Eye (tissue), 1 donor: Measurements from ENCODE around the gene TP53I13.

ENCODE experiments used
- DNase-seq: peaks from one replicate; pipeline ENCODE4 v3.0.0-alpha.2; 2015

Gene TP53I13

DNA sequence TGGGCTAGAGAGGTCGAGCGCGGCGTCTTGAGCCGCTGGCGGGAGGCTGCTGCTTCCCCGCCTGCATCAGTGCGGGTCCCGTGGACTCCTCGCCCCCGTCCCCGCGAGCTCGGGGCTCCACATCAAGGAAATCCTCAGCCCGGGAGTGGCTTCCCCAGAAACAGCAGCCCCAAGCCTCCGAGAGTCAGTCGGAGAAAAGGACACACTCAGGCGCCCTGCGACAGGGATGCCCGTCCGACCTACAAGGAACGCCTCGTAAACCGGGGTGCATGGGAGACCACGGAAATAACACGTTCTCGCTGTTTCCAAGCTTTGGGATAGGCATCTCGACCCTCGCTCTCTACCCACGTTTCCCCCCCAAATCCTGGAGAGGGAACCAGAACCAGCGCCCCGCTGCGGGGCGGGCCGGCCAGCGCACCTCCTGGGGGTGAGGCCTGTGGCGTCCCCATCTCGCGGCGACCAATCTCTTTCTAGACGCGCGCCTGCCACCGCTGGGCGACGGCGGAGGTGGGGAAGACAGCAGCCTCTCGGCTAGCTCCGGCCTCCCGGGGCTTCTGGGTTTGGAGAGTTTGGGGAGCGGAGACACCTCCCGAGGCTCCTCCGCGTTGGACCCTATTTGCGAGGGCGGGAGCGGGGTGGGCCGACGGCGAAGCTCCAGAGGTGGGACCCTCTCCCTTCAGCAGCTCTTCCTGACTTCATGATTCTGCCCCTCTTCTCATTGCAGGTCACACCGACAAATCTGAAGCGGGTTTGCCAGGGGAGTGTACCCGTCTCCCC lies 759 bp upstream of the TP53I13 start:
- peak; percentile 72 for DNase-seq

DNA sequence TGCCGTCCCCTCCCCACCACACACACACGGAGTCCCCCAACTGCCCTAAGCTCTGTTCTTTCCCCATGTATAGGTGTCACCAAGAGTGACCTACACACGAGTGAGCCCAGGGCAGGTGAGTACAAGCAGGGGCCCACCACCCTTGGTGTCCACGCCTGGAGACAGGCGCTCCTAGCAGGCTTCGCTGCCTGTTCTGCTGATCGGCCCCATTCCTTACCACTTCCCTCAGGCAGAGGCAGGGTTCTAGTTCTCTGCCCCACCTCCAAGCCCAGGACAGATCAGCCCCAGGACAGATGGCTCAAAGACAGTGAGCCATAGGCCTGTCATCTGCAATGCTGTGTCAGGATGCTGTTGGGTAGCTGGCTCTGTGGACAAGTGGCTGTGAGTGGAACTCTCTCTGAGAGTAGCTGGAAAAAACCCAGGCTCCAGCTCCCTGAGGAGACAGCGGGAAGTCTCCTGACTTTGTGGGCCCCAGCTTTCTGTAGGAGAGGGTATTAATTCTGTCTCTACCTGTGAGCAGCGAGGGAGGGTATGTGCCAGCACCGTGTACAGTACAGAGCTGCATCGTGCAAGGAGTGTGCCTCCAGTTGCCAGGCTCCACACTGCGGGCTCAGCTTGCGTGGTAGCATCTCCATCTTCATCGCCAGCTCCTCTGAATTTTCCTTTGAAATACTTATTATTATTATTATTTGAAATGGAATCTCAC lies 897 bp downstream of the TP53I13 start:
- peak; percentile 33 for DNase-seq

DNA sequence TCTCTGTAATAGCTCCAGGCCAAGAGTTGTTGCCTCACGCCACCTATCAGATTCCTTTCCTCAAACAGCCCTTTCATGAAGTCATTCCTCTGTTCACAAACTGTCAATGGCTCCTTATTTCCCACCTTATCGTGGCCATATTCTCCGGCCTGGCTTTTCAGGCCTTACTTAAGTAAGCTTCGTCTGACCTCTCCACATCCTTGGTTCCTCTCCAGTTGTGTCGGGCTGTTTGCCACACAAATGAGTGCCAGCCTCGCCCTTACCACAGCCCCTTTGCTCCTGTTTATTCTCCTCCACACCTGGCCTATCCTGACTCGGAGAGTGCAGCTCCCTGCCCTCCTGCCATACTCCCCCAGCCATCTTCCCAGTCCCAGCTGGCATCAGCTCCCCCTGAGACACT lies 2.0 kb downstream of the TP53I13 start:
- no peak for DNase-seq

DNA sequence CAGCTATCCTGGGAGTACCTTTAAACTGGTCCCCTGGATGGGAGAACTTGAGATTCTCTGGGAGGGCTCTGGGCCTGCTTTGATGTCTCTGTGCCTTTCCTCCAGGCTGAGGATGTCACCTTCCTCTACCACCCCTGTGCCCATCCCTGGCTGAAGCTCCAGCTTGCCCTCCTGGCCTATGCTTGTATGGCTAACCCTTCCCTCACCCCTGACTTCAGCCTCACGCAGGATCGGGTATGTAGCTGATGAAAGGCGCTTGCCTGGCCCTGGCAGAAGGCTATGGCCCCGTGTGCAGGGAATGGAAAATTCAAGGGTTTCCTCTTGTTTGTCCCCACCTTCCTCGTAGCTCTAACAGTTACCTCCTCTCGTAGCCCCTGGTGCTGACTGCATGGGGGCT lies 3.0 kb downstream of the TP53I13 start:
- no peak for DNase-seq

DNA sequence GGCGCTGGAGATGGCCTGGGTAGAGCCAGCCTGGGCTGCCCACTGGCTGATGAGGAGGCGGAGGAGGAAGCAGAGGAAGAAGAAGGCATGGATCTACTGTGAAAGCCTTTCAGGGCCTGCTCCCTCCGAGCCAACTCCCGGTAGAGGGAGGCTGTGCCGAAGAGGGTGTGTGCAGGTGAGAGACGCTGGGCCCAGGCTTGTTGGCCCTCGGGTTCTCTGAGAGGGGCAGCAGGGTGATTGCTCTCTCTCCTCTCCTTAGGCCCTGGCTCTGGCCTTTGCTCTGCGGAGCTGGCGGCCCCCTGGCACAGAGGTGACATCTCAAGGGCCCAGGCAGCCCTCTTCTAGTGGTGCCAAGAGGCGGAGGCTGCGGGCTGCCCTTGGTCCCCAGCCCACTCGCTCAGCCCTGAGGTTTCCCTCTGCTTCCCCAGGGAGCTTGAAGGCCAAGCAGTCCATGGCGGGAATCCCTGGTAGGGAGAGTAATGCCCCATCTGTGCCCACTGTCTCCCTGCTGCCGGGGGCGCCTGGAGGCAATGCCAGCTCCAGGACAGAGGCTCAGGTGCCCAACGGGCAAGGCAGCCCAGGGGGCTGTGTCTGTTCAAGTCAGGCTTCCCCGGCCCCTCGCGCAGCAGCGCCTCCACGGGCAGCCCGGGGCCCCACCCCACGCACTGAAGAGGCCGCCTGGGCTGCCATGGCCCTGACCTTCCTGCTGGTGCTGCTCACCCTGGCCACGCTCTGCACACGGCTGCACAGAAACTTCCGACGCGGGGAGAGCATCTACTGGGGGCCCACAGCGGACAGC lies 3.6 kb downstream of the TP53I13 start:
- no peak for DNase-seq

DNA sequence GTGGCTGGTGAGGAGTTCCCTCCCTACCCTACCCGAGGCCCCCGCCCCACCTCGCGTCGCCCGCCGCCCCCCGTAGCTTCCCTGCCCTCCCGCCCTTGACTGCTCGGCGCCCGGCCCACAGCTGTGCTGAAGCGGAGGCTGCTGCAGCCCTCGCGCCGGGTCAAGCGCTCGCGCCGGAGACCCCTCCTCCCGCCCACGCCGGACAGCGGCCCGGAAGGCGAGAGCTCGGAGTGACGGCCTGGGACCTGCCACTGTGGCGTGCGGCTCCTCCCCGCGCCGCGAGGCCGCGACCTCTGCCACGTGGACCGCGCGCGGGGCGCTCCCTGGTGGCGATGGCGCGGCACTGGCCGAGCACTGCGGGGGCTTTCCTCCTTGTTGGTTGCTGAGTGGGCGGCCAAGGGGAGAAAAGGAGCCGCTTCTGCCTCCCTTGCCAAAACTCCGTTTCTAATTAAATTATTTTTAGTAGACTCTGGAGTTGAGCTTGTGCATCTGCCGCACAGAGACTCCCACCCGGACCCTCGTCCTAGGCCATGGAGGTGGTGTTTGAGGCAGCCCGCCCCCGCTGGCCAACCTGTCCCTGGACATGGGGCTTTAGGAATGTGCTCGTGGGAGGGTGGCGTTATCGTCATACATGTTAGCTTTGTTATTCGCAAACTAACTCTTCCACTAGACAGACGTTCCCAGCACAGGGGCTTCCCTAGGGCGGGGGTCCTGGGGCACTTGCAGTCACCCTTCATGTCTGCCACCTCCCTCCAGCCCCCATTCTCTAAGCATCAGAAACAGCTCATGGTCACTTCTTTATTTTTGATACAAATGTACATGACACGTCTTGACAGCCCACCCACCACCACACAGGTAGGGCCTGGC lies 4.4 kb downstream of the TP53I13 start:
- DNase-seq: peak; percentile 79

DNA sequence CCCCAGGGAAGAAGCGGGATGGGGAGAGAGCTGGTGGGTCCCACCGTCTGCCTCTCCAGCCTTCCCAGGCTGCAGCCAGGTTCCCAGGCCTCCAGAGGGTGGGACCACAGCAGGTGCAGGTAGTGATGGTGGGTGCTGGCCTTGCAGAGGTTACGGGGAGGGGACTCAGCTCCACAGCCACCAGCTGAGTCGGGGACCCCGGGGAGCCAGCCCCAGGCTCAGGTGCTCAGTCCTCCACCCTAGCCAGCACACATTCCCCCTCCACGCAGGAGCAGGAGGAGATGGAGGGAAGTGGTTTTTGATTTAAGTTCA lies 5.0 kb downstream of the TP53I13 start:
- no peak for DNase-seq

DNA sequence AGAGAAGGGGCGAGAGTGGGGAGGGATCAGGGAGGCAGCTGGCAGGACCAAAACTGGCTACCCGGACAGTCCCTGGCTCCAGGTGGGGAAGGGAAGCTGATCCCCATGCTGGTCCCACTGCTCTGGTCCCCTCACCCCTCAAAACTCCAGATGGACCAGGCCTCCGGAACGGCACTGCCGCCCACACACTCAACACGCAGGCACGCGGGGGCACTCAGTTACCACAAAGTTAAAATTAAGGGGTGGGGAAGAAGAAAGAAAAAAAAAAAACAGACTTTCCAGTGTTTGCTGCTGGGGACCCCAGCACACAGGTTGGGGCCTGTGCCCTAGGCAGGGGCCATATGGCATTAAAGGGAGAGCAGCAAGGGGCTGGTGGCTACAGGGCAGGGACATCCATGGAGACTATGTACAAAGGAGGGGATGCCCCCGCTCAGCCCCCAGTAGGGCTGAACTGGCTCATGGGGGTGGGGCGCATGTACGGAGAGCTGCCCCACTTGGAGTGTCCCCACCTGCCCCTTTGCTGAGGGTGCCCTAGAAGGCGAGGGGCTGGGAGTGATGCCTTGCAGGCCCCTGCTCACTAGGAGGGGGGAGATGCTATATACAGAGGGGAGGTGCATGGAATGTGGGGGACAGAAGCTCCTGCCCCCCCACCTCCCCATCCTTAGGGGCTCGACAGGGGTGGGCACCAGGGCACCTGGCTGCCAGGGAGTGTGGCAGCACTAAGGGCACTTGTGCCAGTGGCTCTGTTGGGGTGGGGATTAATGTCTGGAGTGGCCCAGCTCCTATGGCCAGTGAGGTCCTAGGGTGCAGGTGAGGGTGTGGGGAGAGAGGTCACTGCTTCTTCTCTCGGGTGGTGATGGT lies 5.6 kb downstream of the TP53I13 start:
- DNase-seq: no peak

DNA sequence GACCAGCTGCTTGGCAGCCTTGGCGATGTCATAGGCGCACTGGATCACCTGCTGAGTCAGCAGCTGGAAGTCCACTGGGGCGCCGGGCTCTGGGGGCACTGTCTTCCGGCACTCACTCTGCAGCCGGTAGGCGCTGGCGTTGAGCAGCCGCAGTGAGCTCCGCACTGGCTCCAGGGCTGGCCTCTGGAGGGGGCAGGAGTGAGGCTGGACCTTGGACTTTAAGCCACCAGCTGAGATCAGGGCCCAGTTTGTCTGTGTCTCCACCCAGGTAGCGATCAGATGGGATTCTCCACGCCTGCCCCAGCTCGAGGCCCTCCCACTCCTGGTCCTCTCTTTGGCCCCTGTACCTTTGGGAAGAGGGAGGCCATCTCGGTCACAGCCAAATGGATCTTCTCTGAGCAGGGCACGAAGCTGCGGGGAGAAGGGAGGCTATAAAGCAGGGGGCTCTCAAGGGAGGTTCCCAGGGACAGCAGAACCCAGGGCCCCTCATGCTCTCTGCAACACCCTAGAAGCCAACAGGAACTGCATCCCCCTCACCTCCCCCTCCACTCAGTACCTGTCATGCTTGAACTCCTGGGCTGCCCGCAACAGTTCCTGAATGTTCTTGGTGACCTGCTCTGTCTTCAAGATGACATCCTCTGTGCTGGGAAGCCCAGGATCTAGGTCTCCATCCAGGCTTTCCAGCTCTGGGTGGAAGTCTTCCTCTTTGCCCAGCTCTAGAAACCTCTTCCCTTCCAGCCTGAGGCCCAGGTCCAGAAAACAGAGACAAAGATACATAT lies 6.4 kb downstream of the TP53I13 start:
- no peak for DNase-seq

DNA sequence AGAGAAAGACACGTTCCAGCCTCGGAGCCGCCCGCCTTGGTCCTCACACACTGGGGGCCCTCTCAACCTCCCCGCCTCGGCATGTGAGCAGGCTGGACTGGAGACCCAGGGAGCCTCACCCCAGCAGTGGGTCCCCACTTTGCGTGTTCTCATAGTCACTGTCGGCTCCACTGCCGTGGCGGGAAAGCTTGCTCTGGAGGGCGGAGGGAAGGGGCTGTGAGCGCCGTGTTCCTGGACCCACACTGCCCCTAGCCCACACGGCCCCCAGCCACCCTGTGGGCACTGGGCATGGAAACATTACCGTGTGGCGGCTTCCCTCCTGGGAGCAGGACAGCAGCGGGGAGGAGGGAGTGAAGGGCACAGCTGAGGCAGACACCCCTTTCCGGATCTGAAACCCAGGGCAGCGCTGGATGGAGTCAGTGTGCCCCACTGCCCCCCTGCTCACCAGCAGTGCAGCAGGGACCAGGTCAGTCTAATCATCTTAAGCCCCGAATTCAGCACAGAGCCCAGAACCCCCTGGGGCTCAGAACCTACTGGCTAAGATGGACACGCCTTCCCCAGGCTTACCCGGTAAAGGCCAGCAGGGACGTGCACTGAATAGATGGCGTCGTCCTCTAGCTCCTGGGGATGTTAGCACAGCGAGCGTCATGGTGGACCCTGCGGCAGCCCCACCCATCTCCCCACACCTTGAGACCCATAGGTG lies 7.2 kb downstream of the TP53I13 start:
- no peak for DNase-seq

DNA sequence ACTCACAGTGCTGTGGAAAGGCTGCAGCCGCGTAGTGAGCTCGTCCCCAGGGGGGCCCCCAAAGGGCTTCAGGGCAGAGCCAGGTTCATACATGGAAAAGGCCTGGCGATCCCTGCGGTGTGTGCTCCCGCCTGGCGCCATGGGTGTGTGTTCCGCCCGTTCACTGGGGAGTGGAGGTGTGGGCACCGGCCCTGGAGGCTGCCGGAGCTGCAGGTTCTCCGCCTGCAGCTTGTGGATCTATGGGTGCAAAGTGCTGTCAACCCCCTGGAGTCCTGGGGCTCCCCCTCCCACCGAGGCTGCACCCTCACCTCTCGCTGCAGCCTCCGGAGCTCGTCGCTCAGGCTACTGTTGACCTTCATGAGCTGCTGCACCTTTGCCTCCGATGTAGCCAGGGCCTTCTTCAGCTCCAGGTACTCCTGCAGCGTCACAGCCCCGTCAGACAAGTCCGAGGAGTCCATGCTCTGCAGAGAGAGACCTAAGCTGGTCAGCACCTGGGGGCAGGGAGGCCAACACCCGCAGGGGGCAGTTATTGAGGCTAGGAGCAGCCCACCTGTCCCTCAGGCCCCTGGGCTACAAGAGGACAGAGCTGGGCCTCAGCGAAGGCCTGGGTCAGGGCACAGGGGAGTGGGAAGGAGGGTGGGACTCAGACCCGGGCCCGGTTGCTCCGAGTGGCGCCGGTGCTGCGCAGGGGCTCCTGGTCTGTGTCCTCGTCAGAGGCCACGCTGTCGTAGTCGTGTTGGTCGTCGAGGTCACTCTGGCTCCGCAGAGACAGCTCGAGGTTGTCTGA lies 7.9 kb downstream of the TP53I13 start:
- no peak for DNase-seq

DNA sequence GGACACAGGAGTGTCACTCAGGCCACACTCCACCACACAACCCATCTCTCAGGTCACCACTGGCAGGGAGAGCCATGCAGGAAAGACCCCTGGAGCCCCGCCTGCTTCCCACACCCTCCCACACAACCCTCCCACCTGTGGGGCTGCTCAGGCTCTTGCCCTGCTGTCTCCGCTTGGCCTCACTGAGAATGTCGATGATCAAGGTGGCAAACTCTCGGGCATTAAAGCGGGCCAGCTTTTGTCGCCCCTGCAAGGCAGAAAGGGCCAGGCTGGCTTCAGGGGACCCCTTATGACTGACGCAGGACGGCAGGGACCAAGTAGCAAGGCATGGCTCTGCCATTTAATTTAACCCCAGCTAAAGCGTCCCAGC lies 8.5 kb downstream of the TP53I13 start:
- no peak for DNase-seq

DNA sequence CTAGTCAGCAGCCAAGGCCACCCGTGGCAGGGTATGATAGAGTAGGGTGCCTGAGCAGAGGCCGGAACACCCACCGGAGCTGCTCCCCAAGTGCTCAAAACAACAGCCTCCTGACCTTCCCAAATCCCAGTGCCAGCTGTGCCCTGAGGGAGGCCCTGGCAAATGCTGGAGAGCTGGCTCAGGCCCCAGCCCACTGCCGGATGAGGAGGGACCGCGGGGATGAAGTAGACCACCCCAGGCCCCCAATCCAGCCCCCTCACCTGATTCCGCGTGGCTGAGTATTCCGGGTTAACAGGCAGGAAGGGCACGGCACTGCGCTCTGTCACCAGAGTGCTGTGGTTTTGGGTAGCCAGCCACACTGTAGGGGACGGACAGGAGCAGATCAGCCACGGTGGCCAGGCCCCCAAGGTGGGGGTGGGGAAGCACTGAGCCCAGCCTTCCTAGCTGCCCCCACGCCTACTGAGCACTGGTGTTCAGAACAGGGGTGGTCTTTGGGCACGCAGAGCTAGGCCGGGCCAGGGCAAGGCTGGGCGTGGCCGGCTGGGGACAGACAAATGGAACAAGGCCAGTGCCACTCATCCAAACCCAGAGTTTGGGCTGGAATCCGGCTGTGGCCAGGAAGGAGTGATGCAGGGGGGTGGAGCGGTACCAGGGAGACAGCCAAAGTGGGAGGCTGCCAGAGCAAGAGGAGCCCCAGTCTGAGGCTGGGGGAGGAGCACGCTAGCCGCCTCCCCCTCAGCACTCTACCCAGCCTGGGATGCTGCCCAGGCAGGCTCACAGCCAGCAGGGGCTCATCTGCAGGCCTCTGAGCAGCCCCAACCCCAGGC lies 9.1 kb downstream of the TP53I13 start:
- no peak for DNase-seq

DNA sequence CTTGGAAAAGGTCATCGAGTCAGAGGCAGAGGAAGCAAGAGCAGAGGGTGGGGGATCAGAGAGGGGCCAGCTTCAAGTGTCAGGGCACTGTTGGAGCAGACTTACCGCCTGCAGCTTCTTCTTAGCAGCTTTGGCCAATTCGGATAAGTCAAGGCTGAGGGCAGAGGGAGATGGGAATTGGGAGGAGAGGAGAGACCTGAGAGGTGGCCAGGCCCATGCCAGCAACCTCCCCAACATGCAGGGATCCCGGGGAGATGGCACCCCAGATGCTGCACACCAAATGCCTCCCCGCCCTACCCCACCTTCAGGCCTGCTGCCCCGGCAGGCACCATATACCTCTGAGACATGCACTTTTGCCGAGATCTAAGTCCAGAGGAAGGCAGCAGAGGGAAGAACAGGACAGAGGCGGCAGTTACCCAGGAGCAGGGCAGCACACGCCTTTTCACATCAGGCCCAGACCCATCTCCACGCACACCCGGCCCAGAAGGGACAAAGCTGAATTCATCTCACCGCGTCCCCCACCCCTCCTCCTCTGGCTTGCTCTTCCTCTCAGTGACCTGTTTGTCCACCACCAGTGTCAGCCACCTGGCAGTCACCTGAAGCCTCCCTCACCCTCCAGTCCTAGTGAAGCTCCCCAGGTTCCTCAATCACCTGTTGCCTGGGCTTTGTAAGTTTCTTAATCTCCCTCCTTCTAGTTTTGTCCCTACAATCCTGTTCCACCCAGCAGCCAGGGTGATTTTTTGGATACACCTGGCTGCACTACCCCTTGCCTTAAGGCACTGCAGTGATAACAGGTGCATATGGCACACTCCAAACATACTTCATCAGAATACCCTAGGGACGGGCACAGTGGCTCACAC lies 10.4 kb downstream of the TP53I13 start:
- no peak for DNase-seq

DNA sequence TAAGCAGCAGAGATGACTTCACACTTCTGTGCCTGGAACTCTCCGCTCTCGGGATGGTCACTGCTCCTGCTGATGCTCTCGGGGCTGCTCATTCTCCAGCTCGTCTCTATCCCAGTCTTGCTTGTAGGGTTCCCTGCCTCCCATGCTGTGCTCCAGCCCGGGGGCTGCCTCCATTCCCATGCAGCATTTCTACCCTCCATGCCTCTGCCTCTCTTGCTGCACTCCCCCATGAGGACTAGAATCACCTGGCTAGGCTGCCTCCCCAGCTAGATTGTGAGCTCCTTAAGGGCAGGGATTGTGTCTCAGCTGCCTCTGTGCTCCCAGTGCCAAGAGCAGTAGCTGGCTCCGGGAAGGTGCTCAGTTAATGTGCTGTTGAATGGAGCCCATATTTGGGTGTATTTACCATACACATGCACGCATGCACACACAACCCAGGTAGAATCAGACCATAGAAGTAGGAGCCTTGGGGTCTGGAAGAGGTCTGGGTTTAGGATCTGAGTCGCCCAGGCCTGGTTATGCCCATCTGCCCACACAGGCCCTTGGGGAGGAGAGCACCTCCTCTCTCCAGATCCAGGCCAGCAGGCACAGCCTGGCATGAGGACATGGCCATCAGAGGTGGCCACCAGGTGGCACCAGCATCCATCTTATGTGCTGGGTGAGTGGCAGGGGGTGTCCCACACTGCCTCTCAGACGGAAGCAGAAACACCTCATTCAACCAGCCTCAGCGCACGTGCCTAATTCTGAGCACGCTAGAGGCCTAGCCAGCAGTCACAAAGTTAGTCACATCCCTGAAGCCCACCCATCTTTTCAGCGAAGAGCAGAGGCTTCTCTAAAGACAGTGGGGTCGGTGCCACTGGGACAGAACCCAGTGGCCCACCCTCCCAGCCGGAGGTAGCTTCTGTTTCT lies 11.6 kb downstream of the TP53I13 start:
- DNase-seq: peak; percentile 91

DNA sequence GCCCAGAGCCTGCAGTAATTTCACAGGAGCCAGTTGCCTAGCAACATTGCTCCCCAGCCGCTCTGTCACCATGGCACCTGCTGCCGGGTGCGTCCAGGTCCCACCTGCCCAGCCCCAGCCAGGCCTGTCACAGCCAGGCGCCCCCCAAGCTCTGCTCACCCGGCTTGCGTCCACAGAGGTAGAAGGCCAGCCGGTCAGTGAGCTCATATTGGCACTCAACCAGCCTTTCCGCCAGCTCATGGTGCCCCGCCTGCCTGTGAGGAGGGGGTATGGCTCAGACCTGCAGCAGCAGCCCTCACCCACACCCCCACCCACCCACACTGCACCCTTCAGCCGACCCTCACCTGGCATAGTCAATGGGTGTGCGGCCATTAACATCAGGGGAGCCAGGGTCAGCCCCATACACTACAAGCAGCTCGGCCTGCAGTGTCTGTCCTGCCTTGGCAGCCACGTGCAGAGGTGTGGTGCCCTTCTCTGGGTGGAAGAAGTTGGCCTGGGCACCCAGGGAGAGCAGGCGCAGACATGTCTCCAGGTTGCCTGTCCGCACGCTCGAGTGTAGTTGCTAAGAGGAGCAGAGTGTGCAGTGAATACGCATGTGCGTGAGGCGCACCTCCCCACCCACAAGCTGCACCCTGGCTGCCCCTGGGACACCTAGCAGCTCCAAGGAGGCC lies 13.2 kb downstream of the TP53I13 start:
- DNase-seq: no peak
